Measurements from ENCODE around the gene CNST.

- TF ChIP-seq GATA2 (IDR thresholded peaks at IDR 0.05; ENCODE audit: low read depth, low read length) = no peak
- TF ChIP-seq GATA3 (IDR thresholded peaks at IDR 0.05; ENCODE audit: low read depth, low read length) = no peak
Measured at GRCh38 chr1:246559310-246559709, 6.9 kb upstream of the CNST start.
